Cardiac muscle cell (in vitro differentiated cells and primary cell): Measurements from ENCODE around the gene ACTR1A. TPM values are rescaled to one million over a fixed set of nuclear protein-coding genes. Genes with fewer than 3 reads are reported as not detected.

Experiments
- DNase-seq, 2 donors: peaks; one replicate each; pipeline versions ENCODE4 v3.0.0 to v3.0.0-alpha.2; 2010 to 2017; ENCODE audit warnings: low read depth in 1 of 2, low spot score in 1 of 2
- H3K27ac ChIP-seq: fragments of 200-600 bp; sonication (generic); 2 replicates; pipeline ENCODE4 v1.5.1; 2016
- H3K27me3 ChIP-seq: fragments of 200-600 bp; sonication (generic); 2 replicates; pipeline ENCODE4 v1.6.0; 2016; ENCODE audit warnings: control low read depth
- H3K36me3 ChIP-seq: fragments of 200-600 bp; sonication (generic); 2 replicates; pipeline ENCODE4 v1.5.1; 2016; ENCODE audit warnings: control low read depth
- H3K4me1 ChIP-seq: fragments of 200-600 bp; sonication (generic); 2 replicates; pipeline ENCODE4 v1.8.1; 2017; ENCODE audit warnings: low read depth, mild to moderate bottlenecking, mixed run types
- H3K4me3 ChIP-seq: fragments of 200-600 bp; sonication (generic); 2 replicates; pipeline ENCODE4 v1.5.1; 2016; ENCODE audit warnings: mild to moderate bottlenecking
- H3K9me3 ChIP-seq: fragments of 200-600 bp; sonication (generic); 2 replicates; pipeline ENCODE4 v1.5.1; 2017; ENCODE audit warnings: low read depth, mild to moderate bottlenecking, control low read depth
- polyA plus RNA-seq: library from polyadenylated mRNA; unstranded; fragments of >200 nt; fragmentation: Nextera tagmentation; extraction: Ambion mirVana; gene quantifications from 2 replicates; pipeline ENCODE4 v1.2.1, GENCODE V29; 2016
- total RNA-seq: library from RNA; depleted of rRNA; stranded (reverse); fragments of >200 nt; gene quantifications from 2 replicates; pipeline ENCODE4 v1.2.3, GENCODE V29; 2016
- TF ChIP-seq, protein P1 (sequence below): IDR thresholded peaks from 2 replicates; pipeline ENCODE4 v1.5.1; 2012; ENCODE audit warnings: low read depth, mild to moderate bottlenecking, low read length

The ACTR1A gene
- total and polyA plus RNA-seq, 2 experiments from 2014 or later, result 135 to 165 TPM

DNA sequence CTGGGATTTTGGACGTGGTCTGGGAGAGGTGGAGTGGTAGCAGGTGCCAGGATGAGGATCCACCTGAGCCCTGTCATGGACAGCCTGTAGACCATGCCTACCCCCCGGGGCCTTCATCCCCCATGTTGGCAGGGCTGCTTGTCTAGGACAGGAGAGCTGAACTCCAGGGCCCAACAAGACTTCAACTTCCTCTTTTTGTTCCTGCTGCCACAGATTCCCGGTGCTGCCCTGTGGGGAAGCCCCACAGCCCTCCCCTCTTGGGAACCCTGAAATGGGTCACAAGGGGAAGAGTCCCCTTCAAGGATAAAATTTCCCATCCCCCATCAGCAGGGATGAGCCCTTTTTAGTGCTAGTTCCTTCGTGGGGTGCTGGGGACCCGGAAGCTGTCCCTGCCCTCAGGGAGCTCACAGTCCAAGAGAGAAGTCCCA, 68.9 kb downstream of the ACTR1A start:
- DNase-seq, result no peak
- peaks cover 10% of the 10 kb centered on the region for H3K4me1 ChIP-seq
- no peak overlapping the region for H3K27ac ChIP-seq
- TF ChIP-seq, protein P1, sequence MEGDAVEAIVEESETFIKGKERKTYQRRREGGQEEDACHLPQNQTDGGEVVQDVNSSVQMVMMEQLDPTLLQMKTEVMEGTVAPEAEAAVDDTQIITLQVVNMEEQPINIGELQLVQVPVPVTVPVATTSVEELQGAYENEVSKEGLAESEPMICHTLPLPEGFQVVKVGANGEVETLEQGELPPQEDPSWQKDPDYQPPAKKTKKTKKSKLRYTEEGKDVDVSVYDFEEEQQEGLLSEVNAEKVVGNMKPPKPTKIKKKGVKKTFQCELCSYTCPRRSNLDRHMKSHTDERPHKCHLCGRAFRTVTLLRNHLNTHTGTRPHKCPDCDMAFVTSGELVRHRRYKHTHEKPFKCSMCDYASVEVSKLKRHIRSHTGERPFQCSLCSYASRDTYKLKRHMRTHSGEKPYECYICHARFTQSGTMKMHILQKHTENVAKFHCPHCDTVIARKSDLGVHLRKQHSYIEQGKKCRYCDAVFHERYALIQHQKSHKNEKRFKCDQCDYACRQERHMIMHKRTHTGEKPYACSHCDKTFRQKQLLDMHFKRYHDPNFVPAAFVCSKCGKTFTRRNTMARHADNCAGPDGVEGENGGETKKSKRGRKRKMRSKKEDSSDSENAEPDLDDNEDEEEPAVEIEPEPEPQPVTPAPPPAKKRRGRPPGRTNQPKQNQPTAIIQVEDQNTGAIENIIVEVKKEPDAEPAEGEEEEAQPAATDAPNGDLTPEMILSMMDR, result no peak
- no peak overlapping the region for H3K4me3 ChIP-seq
- no peaks in the 10 kb centered on the region for H3K9me3 ChIP-seq
- no peaks in the 10 kb centered on the region for H3K27me3 ChIP-seq
- H3K36me3 ChIP-seq, result no peaks in the 10 kb centered on the region

DNA sequence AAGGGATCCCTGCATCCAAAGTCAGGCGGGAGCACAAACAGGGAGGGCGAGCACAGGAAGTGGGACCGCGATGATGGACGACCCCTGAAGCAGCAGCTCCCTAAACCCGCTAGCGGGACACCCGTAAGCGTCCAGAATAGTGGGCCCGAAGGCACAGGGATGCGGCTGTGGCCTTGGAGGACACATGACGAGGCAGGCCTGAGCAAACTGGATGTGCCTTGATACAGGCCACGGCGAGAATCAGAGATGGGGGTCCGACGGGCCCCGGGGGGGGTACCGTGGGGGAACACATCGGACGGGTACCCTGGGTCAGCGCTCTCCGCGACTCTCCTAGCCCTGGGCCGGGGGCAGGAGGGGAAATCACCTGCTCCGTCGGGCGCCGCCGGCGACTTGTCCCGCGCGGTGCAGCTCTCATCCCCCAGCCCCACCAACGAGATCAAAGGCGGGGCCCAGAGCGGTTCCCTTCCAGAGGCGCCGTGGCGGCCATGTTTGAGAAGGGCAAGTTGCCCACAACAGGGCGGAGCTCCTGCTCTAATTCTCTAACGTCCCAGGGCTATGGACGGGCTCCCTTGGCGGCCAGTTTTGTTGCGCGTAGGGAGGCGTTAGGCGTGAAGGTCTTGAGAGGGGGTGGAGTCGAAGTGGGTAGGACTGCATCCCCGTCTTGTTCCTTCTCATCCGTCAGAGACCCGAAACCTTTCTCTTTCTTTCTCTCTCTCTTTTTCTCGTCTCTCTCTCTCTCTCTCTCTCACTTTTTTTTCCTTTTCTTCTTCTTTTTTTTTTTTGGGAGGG, 70.2 kb downstream of the ACTR1A start, which contains the start of gene CUEDC2:
Gene CUEDC2 (minus strand): TSS at position 413 of the 789 bp plus-strand sequence. CDS start 7,386 bp downstream, outside the sequence.
- no peaks in the 10 kb centered on the region for H3K9me3 ChIP-seq
- peak within 1 kb of the TSS; percentile 76 for H3K27ac ChIP-seq
- peak within 1 kb of the TSS; percentile 59 for H3K4me3 ChIP-seq
- no peaks in the 10 kb centered on the region for H3K27me3 ChIP-seq
- peaks cover 10% of the 10 kb centered on the region for H3K4me1 ChIP-seq
- peak; percentile 97 to 99 for DNase-seq
- TF ChIP-seq, protein P1, result no peak
- no peaks in the 10 kb centered on the region for H3K36me3 ChIP-seq

DNA sequence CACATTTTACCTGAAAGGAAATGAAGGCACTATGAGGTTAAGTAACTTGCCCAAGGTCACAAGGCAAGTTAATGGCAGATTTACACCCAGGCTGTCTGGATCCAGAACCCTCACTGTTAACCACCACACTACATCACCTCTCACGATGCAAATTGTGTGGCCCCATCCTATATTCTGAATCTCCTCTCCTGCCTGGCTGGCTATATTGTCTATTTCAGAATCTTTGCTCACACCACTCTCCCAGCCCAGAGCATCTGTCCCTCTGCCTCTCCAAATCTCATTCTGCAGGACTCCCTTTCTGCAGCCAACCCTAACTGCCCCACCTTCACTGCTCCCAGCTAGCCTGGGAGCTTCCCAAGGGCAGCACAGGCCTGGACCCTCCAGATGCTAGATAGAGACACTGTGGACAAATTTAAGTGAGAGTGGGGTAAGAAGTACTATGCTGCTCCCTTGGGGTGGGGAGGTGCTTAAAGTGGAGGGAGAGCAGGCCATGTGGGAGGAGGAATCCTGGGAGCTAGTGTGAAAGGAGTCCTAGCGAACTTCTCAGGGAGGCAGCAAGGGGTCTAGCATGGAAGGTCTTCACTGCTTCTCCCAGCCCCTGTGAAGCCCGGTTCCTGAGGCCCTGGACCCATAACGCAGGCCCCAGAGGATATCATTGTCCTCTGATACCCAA, 70.9 kb downstream of the ACTR1A start:
- Histone ChIP-seq H3K27me3 (no peaks in the 10 kb centered on the region), H3K36me3 (no peaks in the 10 kb centered on the region), H3K27ac (peak overlapping the region; percentile 76), H3K4me1 (peaks cover 10% of the 10 kb centered on the region), H3K9me3 (no peaks in the 10 kb centered on the region), H3K4me3 (peak overlapping the region; percentile 59)
- peak in 1 of 2 donors; percentile 58 for DNase-seq
- TF ChIP-seq, protein P1, result no peak

DNA sequence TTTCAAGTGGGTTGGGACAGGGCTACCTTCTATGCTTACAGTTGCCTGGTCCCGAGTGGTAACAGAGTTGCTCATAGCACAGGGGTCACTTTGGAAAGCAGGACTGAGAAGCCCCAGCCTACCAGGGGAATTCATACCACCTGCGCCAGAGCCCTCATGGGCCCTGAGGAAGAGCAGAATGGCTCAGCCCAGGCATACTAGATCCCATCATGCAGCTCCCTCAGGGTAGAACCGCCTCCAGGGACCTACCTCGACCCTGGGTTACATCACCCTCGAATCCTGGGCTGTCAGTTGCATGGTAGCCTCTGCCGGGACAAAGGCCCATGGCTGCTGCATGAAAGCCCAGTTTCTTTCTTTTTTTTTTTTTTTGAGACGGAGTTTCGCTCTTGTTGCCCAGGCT, 73.0 kb downstream of the ACTR1A start:
- H3K9me3 ChIP-seq, result no peaks in the 10 kb centered on the region
- no peak overlapping the region for H3K27ac ChIP-seq
- TF ChIP-seq, protein P1, result no peak
- H3K27me3 ChIP-seq, result no peaks in the 10 kb centered on the region
- no peak overlapping the region for H3K4me3 ChIP-seq
- no peaks in the 10 kb centered on the region for H3K4me1 ChIP-seq
- DNase-seq, result no peak
- H3K36me3 ChIP-seq, result no peaks in the 10 kb centered on the region

Other genes starting within 250 kb of the ACTR1A start
- gene NFKB2, start 107.0 kb downstream of the ACTR1A start, total RNA-seq, result 21.5 and 29.8 TPM in 2 replicates
- 10.6 and 10.8 TPM in 2 replicates for gene NFKB2, start 107.0 kb downstream of the ACTR1A start, polyA plus RNA-seq
- 19.8 and 24.7 TPM in 2 replicates for gene PSD, start 83.9 kb downstream of the ACTR1A start, total RNA-seq
- 13.2 and 18.5 TPM in 2 replicates for gene PSD, start 83.9 kb downstream of the ACTR1A start, polyA plus RNA-seq
- gene FBXL15, start 81.9 kb downstream of the ACTR1A start, total RNA-seq, result 36.3 and 46.6 TPM in 2 replicates
- gene FBXL15, start 81.9 kb downstream of the ACTR1A start, polyA plus RNA-seq, result 40.9 and 46.3 TPM in 2 replicates
- 113 and 134 TPM in 2 replicates for gene CUEDC2, start 70.1 kb downstream of the ACTR1A start, total RNA-seq
- 190 and 193 TPM in 2 replicates for gene CUEDC2, start 70.1 kb downstream of the ACTR1A start, polyA plus RNA-seq
- not detected in 2 replicates for gene C10orf95, start 51.2 kb downstream of the ACTR1A start, total RNA-seq
- gene C10orf95, start 51.2 kb downstream of the ACTR1A start, polyA plus RNA-seq, result 1.7 and 2.0 TPM in 2 replicates
- gene SUFU, start 1.3 kb upstream of the ACTR1A start, total RNA-seq, result 11.3 and 14.2 TPM in 2 replicates
- 18.4 and 28.3 TPM in 2 replicates for gene SUFU, start 1.3 kb upstream of the ACTR1A start, polyA plus RNA-seq
- gene TRIM8, start 141.8 kb upstream of the ACTR1A start, total RNA-seq, result 100 and 130 TPM in 2 replicates
- 59.8 and 65.6 TPM in 2 replicates for gene TRIM8, start 141.8 kb upstream of the ACTR1A start, polyA plus RNA-seq
- 16.3 and 24.5 TPM in 2 replicates for gene ARL3, start 211.7 kb upstream of the ACTR1A start, total RNA-seq
- 42.2 and 47.3 TPM in 2 replicates for gene ARL3, start 211.7 kb upstream of the ACTR1A start, polyA plus RNA-seq
- gene SFXN2, start 211.9 kb upstream of the ACTR1A start, total RNA-seq, result 10.5 and 14.2 TPM in 2 replicates
- gene SFXN2, start 211.9 kb upstream of the ACTR1A start, polyA plus RNA-seq, result 18.6 and 26.1 TPM in 2 replicates
- gene WBP1L, start 241.2 kb upstream of the ACTR1A start, total RNA-seq, result 40.6 and 43.9 TPM in 2 replicates
- 14.2 and 17.1 TPM in 2 replicates for gene WBP1L, start 241.2 kb upstream of the ACTR1A start, polyA plus RNA-seq